ENCODE measurements around the gene FGFR2. TPM values are rescaled to one million over a fixed set of nuclear protein-coding genes. Genes with fewer than 3 reads are reported as not detected.
A peak's percentile ranks its signal among the peaks of the same experiment; 100 is the strongest.

Gene FGFR2
- total and polyA plus RNA-seq, 3 experiments from 2014 or later, result 0.11 to 1.3 (median 0.13) TPM

DNA sequence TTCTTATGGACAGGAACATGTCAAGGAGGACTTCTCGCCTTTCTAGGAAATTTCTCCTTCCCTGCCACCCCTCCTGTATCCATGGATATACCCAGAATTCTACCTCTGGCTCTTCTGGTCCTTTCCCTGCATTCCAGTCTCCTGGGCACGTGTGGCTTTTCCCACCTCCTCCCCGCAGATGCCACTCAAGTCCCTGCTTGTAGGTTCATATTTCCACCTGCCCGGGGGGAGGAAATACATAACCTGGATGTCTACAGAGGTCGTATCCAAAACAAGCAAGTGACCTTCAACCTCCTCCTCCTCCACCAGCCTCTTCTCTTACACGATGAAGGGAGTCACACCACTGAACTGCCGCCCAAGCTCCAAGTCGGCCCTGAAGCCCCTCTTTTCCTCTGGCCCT is 20.7 kb downstream of the FGFR2 start:
- no peak for DNase-seq
- CTCF ChIA-PET, result no interaction called here
- Histone ChIP-seq H3K36me3 (ENCODE audit: insufficient read depth, low read length) (no peaks in the 10 kb centered on the region), H3K27me3 (ENCODE audit: insufficient read depth, low read length, poor library complexity, severe bottlenecking) (no peaks in the 10 kb centered on the region), H3K27ac (ENCODE audit: low read depth, low read length) (no peak overlapping the region), H3K4me3 (ENCODE audit: low read length) (no peak overlapping the region), H3K4me1 (ENCODE audit: insufficient read depth, low read length) (no peaks in the 10 kb centered on the region), H3K9me3 (ENCODE audit: low read length) (no peaks in the 10 kb centered on the region)
- no peak overlapping the region for H3K27ac Mint-ChIP-seq
- peaks cover 0 to 4% (median 0%) of the 10 kb centered on the region in 5 donors for H3K9me3 Mint-ChIP-seq
- no peak overlapping the region for H3K4me3 Mint-ChIP-seq
- no peaks in the 10 kb centered on the region for H3K36me3 Mint-ChIP-seq
- POLR2A ChIA-PET, result no interaction called here
- H3K27me3 Mint-ChIP-seq, result peaks cover 0 to 5% of the 10 kb centered on the region in 2 donors
- H3K4me1 Mint-ChIP-seq, result no peaks in the 10 kb centered on the region

DNA sequence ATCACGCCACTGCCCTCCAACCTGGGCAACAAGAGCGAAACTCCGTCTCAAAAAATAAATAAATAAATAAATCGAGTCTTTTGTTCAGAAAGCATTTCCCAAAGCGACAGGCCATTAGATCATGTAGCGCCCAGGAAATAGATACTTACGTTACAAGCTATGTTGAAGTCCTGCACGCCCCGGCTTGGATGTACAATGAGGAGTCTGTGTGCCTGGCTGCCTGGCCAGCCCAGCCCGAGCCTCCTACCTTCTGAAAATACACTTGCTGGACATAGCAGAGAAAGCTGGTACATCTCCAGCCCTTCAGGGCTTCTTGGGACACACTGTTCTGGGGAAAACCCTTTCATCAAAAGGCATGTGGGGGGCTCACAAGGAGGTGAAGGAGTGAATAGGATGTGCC is 22.1 kb downstream of the FGFR2 start:
- CTCF ChIA-PET, result no interaction called here

GRCh38 chr10:121574519-121575166 is 23.6 kb downstream of the FGFR2 start:
- Histone ChIP-seq H3K27me3 (ENCODE audit: insufficient read depth, low read length, poor library complexity, severe bottlenecking) (no peaks in the 10 kb centered on the region), H3K27ac (ENCODE audit: low read depth, low read length) (no peak overlapping the region), H3K36me3 (ENCODE audit: insufficient read depth, low read length) (no peaks in the 10 kb centered on the region), H3K4me1 (ENCODE audit: insufficient read depth, low read length) (no peaks in the 10 kb centered on the region), H3K4me3 (ENCODE audit: low read length) (no peak overlapping the region), H3K9me3 (ENCODE audit: low read length) (no peaks in the 10 kb centered on the region)
- Mint-ChIP-seq H3K4me3 (no peak overlapping the region), H3K36me3 (no peaks in the 10 kb centered on the region), H3K4me1 (no peaks in the 10 kb centered on the region), H3K9me3 (peaks cover 0 to 2% (median 0%) of the 10 kb centered on the region in 5 donors), H3K27me3 (peaks cover 0 to 9% of the 10 kb centered on the region in 2 donors), H3K27ac (no peak overlapping the region)
- no peak for DNase-seq
- POLR2A ChIA-PET, result no interaction called here
- CTCF ChIA-PET, result no interaction called here

More for the DNA sequence above, 22.1 kb downstream of the FGFR2 start:
- Histone ChIP-seq H3K9me3 (ENCODE audit: low read length) (no peaks in the 10 kb centered on the region), H3K36me3 (ENCODE audit: insufficient read depth, low read length) (no peaks in the 10 kb centered on the region), H3K4me3 (ENCODE audit: low read length) (no peak overlapping the region), H3K27ac (ENCODE audit: low read depth, low read length) (no peak overlapping the region), H3K27me3 (ENCODE audit: insufficient read depth, low read length, poor library complexity, severe bottlenecking) (no peaks in the 10 kb centered on the region), H3K4me1 (ENCODE audit: insufficient read depth, low read length) (no peaks in the 10 kb centered on the region)
- H3K9me3 Mint-ChIP-seq, result peaks cover 0 to 2% (median 0%) of the 10 kb centered on the region in 5 donors
- no peak overlapping the region for H3K4me3 Mint-ChIP-seq
- no peak for DNase-seq
- peaks cover 0 to 5% of the 10 kb centered on the region in 2 donors for H3K27me3 Mint-ChIP-seq
- POLR2A ChIA-PET, result no interaction called here
- H3K27ac Mint-ChIP-seq, result no peak overlapping the region
- no peaks in the 10 kb centered on the region for H3K4me1 Mint-ChIP-seq
- no peaks in the 10 kb centered on the region for H3K36me3 Mint-ChIP-seq

- DNase-seq, result no peak
- Histone ChIP-seq H3K36me3 (ENCODE audit: insufficient read depth, low read length) (no peaks in the 10 kb centered on the region), H3K27ac (ENCODE audit: low read depth, low read length) (no peak overlapping the region), H3K27me3 (ENCODE audit: insufficient read depth, low read length, poor library complexity, severe bottlenecking) (no peaks in the 10 kb centered on the region), H3K4me1 (ENCODE audit: insufficient read depth, low read length) (no peaks in the 10 kb centered on the region), H3K9me3 (ENCODE audit: low read length) (no peaks in the 10 kb centered on the region), H3K4me3 (ENCODE audit: low read length) (no peak overlapping the region)
- H3K9me3 Mint-ChIP-seq, result peaks cover 0 to 5% (median 0%) of the 10 kb centered on the region in 5 donors
- H3K4me3 Mint-ChIP-seq, result no peak overlapping the region
- CTCF ChIA-PET, result no interaction called here
- peaks cover 0 to 4% (median 0%) of the 10 kb centered on the region in 3 donors for H3K4me1 Mint-ChIP-seq
- POLR2A ChIA-PET, result no interaction called here
- H3K36me3 Mint-ChIP-seq, result no peaks in the 10 kb centered on the region
- H3K27ac Mint-ChIP-seq, result peak overlapping the region in 1 of 8 donors; percentile 91
- peaks cover 0 to 10% of the 10 kb centered on the region in 2 donors for H3K27me3 Mint-ChIP-seq
These were observed 24.7 kb downstream of the FGFR2 start for GRCh38 chr10:121573538-121573941.

GRCh38 chr10:121572859-121573537 is 25.2 kb downstream of the FGFR2 start:
- no peaks in the 10 kb centered on the region for H3K36me3 Mint-ChIP-seq
- no peak overlapping the region for H3K27ac ChIP-seq (ENCODE audit: low read depth, low read length)

GRCh38 chr10:121570315-121570714 is 27.9 kb downstream of the FGFR2 start:
- Histone ChIP-seq H3K27ac (ENCODE audit: low read depth, low read length) (no peak overlapping the region), H3K9me3 (ENCODE audit: low read length) (no peaks in the 10 kb centered on the region), H3K36me3 (ENCODE audit: insufficient read depth, low read length) (no peaks in the 10 kb centered on the region), H3K4me1 (ENCODE audit: insufficient read depth, low read length) (no peaks in the 10 kb centered on the region), H3K27me3 (ENCODE audit: insufficient read depth, low read length, poor library complexity, severe bottlenecking) (no peaks in the 10 kb centered on the region), H3K4me3 (ENCODE audit: low read length) (no peak overlapping the region)
- Mint-ChIP-seq H3K4me3 (no peak overlapping the region), H3K27me3 (peaks cover 0 to 10% of the 10 kb centered on the region in 2 donors), H3K27ac (no peak overlapping the region), H3K9me3 (peaks cover 0 to 3% (median 2%) of the 10 kb centered on the region in 5 donors), H3K36me3 (no peaks in the 10 kb centered on the region), H3K4me1 (peaks cover 0 to 8% (median 0%) of the 10 kb centered on the region in 3 donors)
- DNase-seq, result no peak
- ChIA-PET POLR2A (no interaction called here), CTCF (no interaction called here)

More at GRCh38 chr10:121572859-121573537, 25.2 kb downstream of the FGFR2 start:
- Histone ChIP-seq H3K9me3 (ENCODE audit: low read length) (no peaks in the 10 kb centered on the region), H3K4me1 (ENCODE audit: insufficient read depth, low read length) (no peaks in the 10 kb centered on the region), H3K4me3 (ENCODE audit: low read length) (no peak overlapping the region), H3K27me3 (ENCODE audit: insufficient read depth, low read length, poor library complexity, severe bottlenecking) (no peaks in the 10 kb centered on the region), H3K36me3 (ENCODE audit: insufficient read depth, low read length) (no peaks in the 10 kb centered on the region)
- ChIA-PET CTCF (no interaction called here), POLR2A (no interaction called here)
- peaks cover 0 to 8% (median 0%) of the 10 kb centered on the region in 3 donors for H3K4me1 Mint-ChIP-seq
- no peak overlapping the region for H3K4me3 Mint-ChIP-seq
- no peak for DNase-seq
- peaks cover 0 to 3% (median 0%) of the 10 kb centered on the region in 5 donors for H3K9me3 Mint-ChIP-seq
- H3K27me3 Mint-ChIP-seq, result peaks cover 0 to 10% of the 10 kb centered on the region in 2 donors
- no peak overlapping the region for H3K27ac Mint-ChIP-seq

DNA sequence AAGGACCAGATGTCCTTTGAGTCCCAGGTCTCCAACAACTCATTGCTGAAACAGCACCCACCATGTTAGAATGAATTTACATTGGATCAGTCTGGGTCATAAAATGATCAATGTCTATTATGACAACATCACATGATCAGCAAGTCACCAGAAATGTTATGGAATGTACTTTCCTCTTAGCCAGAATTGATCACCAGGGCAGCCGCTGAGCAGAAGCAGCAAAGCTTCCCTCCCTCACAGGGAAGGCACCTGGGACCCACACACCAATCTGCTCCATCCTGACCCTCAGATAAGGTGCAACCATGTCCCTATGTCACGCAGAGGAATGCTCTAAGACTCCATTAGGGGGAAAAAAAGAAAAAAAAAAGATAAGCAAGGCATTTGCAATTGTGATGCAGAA is 30.0 kb downstream of the FGFR2 start:
- Mint-ChIP-seq H3K4me3 (no peak overlapping the region), H3K36me3 (no peaks in the 10 kb centered on the region), H3K4me1 (peaks cover 0 to 8% (median 0%) of the 10 kb centered on the region in 3 donors), H3K27ac (peak overlapping the region in 1 of 8 donors; percentile 14), H3K9me3 (peaks cover 0 to 3% (median 3%) of the 10 kb centered on the region in 5 donors), H3K27me3 (peaks cover 0 to 10% of the 10 kb centered on the region in 2 donors)
- DNase-seq, result no peak
- Histone ChIP-seq H3K27ac (ENCODE audit: low read depth, low read length) (no peak overlapping the region), H3K4me3 (ENCODE audit: low read length) (no peak overlapping the region), H3K36me3 (ENCODE audit: insufficient read depth, low read length) (no peaks in the 10 kb centered on the region), H3K9me3 (ENCODE audit: low read length) (no peaks in the 10 kb centered on the region), H3K27me3 (ENCODE audit: insufficient read depth, low read length, poor library complexity, severe bottlenecking) (no peaks in the 10 kb centered on the region), H3K4me1 (ENCODE audit: insufficient read depth, low read length) (no peaks in the 10 kb centered on the region)
- CTCF ChIA-PET, result no interaction called here
- POLR2A ChIA-PET, result no interaction called here

GRCh38 chr10:121567569-121567968 is 30.7 kb downstream of the FGFR2 start:
- peaks cover 0 to 5% (median 3%) of the 10 kb centered on the region in 5 donors for H3K9me3 Mint-ChIP-seq
- no peaks in the 10 kb centered on the region for H3K36me3 Mint-ChIP-seq
- CTCF ChIA-PET, result no interaction called here
- H3K4me1 Mint-ChIP-seq, result peaks cover 0 to 8% (median 0%) of the 10 kb centered on the region in 3 donors
- Histone ChIP-seq H3K36me3 (ENCODE audit: insufficient read depth, low read length) (no peaks in the 10 kb centered on the region), H3K9me3 (ENCODE audit: low read length) (no peaks in the 10 kb centered on the region), H3K4me3 (ENCODE audit: low read length) (no peak overlapping the region), H3K27ac (ENCODE audit: low read depth, low read length) (no peak overlapping the region), H3K27me3 (ENCODE audit: insufficient read depth, low read length, poor library complexity, severe bottlenecking) (no peaks in the 10 kb centered on the region), H3K4me1 (ENCODE audit: insufficient read depth, low read length) (no peaks in the 10 kb centered on the region)
- no peak for DNase-seq
- H3K4me3 Mint-ChIP-seq, result no peak overlapping the region
- no peak overlapping the region for H3K27ac Mint-ChIP-seq
- POLR2A ChIA-PET, result no interaction called here
- peaks cover 0 to 10% of the 10 kb centered on the region in 2 donors for H3K27me3 Mint-ChIP-seq

Data from CD8-positive, alpha-beta memory T cell (primary cell).